ENCODE measurements around the gene CYB5A. TPM values are rescaled to one million over a fixed set of nuclear protein-coding genes. Genes with fewer than 3 reads are reported as not detected.
A peak's percentile ranks its signal among the peaks of the same experiment; 100 is the strongest.

Gene CYB5A
- total and polyA plus RNA-seq, 9 of the 15 experiments (the other 6 are each of a cell fraction or from before 2014, with no cell fraction given), result 11.9 to 22.6 (median 14.1) TPM

GRCh38 chr18:74315464-74316256 is 23.9 kb upstream of the CYB5A start, which contains the start of gene C18orf63:
Gene C18orf63 (plus strand): TSS chr18:74315839. CDS start chr18:74317866, 2,027 bp downstream.
- H3K4me3 ChIP-seq, result no peak within 1 kb of the TSS
- H3K4me1 ChIP-seq (replicated peaks in 1 of 2; ENCODE audit: control insufficient read depth in 2 of 2, insufficient read depth in 2 of 2, low read length in 2 of 2), result no peaks in the 10 kb centered on the region
- FAIRE-seq (no peak), DNase-seq (ENCODE audit: extremely low read depth in 1 of 4, low spot score in 3 of 4) (no peak), ATAC-seq (no peak)
- H3K27me3 ChIP-seq (ENCODE audit: control insufficient read depth in 2 of 2, insufficient read depth in 2 of 2, low read length in 2 of 2), result no peaks in the 10 kb centered on the region
- no peak within 1 kb of the TSS for H3K27ac ChIP-seq (ENCODE audit: extremely low read depth, low read depth, low read length)
- ChIA-PET POLR2A (no interaction called here), CTCF (ENCODE audit: low intra/inter-chr PET ratio) (no interaction called here)
- in situ Hi-C loops (cut with MboI), result no loop called here
- H3K9me3 ChIP-seq (replicated peaks; ENCODE audit: control insufficient read depth, insufficient read depth, low read depth, low read length), result no peaks in the 10 kb centered on the region
- H3K4me2 ChIP-seq (ENCODE audit: insufficient read depth, low read length), result no peak within 1 kb of the TSS
- TF ChIP-seq SLC30A9 (CRISPR knock-in tag; IDR thresholded peaks at IDR 0.05) (no peak), MGA (IDR thresholded peaks at IDR 0.05) (peak; percentile 43; the same call in 1 of the 2 replicates), E2F6 (IDR thresholded peaks at IDR 0.05; ENCODE audit: borderline replicate concordance in 1 of 2, extremely low read depth in 1 of 2, insufficient read depth in 1 of 2, insufficient read length in 1 of 2, low read depth in 1 of 2, low read length in 1 of 2, poor library complexity in 1 of 2, severe bottlenecking in 1 of 2) (peak in 1 of 2 experiments; percentile 77), ZFP91 (CRISPR knock-in tag; IDR thresholded peaks at IDR 0.05) (no peak)
- H2AFZ ChIP-seq (ENCODE audit: low read depth, low read length), result no peak within 1 kb of the TSS
- 66% methylated on average over 13 of the region's 51 CpGs for WGBS (ENCODE audit: insufficient coverage, low coverage, missing lambda C conversion rate)
- BruUV-seq (replicated peaks), result no TSS peak
- no peak within 1 kb of the TSS for H3K9ac ChIP-seq (ENCODE audit: insufficient read depth in 1 of 2, low read depth in 2 of 2, low read length in 2 of 2)
- no peaks in the 10 kb centered on the region for H3K79me2 ChIP-seq (ENCODE audit: control insufficient read depth, insufficient read depth, low read length)
- no peaks in the 10 kb centered on the region for H4K20me1 ChIP-seq (replicated peaks; ENCODE audit: control insufficient read depth, insufficient read depth, low read length)
- H3K9me1 ChIP-seq (ENCODE audit: control insufficient read depth, insufficient read depth, low read length), result no peaks in the 10 kb centered on the region
- H3K36me3 ChIP-seq (ENCODE audit: control insufficient read depth, insufficient read depth, low read length), result no peaks in the 10 kb centered on the region
- intact Hi-C loops (cut with micrococcal nuclease), result no loop called here
